Raji (cell line): ENCODE data around the gene RAB11FIP5.

Source experiments
- POLR2A ChIP-seq: IDR thresholded peaks from 2 replicates; pipeline ENCODE4 v1.6.1; 2011; ENCODE audit warnings: low read depth, low read length, control low read depth; ENCODE audit not compliant: insufficient read depth

Gene RAB11FIP5

DNA sequence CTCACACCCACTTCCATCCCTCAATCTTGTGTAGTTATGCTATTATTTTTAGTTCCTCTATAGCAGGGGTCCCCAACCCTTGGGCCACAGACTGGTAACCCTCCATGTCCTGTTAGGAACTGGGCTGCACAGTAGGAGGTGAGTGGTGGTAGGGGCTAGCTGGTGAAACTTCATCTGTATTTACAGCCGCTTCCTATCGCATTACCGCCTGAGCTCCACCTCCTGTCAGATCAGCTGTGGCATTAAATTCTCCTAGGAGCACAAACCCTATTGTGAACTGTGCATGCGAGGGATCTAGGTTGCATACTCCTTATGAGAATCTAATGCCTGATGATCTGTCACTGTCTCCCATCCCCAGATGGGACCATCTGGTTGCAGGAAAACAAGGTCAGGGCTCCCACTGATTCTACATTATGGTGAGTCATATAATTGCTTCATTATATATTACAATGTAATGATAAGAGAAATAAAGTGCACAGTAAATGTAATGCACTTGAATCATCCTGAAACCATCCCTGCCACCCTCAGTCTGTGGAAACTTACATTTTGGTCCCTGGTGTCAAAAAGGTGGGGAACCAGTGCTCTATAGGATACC, 1.6 kb upstream of the RAB11FIP5 start:
- no peak for TF ChIP-seq POLR2A

DNA sequence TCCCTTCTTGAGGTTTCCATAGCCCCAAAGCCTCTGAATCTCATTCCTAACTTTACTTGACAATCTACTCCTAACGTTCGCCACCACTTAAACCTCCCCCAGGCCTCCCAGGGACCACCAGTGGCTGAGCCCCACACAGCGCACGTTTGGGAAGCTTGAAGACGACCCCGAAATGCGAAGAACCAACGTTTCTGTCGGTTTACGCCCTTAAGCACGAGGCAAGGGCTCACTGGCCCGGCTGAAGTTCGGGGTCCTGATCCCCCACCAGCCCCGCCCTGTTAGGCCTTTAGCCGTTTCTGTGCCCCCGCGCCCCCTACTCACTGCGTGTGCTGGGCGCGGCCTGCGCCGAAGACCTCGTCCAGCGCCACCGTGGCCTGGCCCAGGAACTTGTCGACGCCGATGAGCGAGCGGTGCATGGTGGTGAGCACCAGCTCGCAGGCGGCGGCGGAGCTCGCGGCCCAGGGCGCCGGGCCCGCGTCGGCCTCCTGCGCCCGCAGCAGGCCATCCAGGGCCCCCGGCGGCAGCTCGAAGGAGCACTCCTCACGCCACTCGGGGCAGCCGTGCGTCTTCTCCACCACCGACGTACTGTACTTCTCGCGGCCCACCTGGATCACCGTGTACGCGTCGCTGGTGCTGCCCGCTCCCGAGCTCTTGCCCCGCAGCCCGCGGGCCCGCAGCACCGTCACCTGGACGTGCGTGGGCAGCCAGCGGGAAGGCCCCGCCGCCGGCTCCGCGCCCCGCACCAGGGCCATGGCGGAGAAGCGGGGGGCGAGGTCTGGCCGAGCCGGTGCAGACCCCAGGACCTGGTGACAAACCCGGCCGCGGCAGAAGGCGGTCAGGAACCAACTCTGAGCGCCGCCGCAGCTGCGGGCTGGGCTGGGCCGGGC, 479 bp downstream of the RAB11FIP5 start:
- no peak for TF ChIP-seq POLR2A

DNA sequence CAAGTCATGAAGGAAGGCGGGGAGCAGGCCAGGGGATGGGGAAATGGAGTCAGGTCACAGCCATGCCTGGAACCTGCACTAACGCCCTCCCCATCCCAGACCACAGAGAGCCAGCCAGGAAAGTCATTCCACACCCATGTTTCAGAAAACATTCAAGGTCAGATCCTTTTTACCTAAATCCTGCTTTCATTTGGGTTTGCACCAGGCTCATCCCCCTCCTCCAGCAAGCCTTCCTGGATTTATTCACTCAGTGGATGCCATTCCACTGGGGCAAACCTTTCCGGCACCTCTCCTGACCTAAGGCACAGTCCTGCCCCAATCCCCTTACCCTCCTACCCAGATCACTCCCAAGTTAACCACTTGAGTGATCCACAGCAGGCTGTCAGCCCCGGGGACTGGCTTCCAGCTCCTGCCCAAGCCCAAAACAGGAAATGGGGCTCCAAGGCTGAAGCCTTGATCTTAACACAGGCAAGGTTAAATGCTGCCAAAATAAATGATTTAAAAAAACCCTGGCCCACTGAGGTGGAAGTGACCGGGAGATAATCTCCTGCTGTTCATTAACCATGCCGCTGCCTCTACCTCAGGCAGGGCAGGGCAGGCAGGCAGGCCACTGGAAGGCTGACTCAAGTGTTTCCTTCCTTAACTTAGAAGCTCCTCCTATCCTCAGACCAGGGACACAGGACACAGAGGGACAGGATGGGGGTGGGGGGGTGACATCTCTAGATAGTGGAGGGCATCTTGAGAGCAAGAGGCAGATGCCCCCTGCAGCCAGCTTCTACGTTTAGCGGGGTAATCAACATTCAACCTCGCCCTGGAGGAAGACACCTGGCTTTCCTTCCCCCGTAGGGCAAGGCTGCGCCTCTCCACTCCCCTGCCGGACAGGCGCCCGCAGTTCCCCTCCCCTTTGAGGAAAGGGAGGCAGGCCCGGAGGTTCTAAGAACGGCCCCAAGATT, 1.4 kb downstream of the RAB11FIP5 start:
- TF ChIP-seq POLR2A = no peak

DNA sequence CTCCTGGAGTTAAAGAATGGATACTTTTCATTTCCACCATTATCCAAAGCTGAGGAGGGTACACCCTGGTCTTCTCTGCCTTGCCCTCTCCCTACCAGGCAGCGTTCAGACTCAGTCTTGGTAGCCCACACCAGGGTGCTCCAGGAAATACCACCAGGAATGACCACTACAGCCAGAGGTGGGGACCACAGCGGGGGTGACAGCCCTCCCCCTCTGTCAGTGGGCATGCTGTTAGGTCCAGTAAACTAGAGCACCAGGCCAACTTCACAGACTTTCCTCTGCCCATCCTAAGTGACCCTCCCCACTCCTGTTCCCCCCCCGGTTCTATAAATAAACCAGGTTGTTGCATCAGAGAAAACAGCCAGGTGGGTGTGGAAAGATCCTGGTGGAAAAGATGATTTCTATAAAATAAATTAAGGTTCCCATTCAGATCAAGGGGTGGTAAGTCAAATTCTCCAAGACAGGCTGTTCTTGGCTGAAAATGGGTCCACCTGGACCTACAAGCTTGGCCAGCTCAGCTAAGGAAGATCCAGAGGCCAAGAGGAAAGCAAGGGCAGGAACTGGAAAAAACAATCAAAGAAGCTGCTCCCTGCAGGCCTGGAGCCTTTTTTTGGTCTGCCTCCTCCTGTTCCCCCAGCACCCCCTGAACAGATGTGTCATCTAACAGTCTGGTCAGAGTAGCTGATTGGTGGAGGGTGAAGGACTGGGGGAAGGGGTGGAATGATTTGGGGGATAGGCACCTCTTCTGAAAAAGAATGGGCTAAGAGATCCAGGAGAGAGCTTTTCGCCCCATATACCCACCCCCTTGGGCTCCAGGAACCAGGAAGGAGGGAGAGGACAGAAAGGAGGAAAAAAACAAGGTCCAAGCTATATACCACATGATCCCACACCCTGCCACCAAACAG, 2.3 kb downstream of the RAB11FIP5 start:
- no peak for TF ChIP-seq POLR2A

DNA sequence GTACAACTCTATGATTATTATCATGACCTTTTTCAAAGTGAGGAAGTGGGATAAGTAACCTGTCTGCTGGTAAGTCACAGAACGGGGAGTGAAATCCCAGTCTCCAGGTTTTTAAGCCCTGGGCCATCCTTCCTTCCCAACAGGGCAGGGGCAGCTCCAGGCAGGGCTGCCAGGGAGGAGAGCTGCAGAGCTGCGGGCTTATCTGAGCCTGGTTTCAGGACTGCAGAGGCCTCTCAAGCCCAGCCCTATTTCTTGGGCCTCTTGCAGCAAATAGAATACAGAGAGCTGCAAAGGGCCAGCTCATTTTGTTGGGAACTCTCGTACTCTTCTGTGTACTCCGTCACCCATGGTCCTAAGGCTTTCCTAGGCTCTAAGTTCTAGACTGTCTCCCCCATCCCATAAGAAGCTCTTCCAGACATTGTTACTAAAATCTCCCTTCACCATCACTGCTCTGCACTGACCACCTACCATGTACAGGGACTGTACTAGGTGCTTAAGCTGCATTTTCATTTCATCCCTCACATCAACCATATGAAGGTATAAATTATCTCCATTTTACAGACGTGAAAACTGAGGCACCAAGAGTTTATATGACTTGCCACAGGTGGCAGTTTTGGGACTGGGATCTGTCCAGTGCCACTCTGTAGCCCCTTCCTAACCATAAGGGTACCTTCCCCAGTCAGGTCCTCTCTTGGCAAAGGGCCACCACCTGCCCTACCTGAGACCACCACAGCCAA, 3.1 kb downstream of the RAB11FIP5 start:
- no peak for TF ChIP-seq POLR2A

DNA sequence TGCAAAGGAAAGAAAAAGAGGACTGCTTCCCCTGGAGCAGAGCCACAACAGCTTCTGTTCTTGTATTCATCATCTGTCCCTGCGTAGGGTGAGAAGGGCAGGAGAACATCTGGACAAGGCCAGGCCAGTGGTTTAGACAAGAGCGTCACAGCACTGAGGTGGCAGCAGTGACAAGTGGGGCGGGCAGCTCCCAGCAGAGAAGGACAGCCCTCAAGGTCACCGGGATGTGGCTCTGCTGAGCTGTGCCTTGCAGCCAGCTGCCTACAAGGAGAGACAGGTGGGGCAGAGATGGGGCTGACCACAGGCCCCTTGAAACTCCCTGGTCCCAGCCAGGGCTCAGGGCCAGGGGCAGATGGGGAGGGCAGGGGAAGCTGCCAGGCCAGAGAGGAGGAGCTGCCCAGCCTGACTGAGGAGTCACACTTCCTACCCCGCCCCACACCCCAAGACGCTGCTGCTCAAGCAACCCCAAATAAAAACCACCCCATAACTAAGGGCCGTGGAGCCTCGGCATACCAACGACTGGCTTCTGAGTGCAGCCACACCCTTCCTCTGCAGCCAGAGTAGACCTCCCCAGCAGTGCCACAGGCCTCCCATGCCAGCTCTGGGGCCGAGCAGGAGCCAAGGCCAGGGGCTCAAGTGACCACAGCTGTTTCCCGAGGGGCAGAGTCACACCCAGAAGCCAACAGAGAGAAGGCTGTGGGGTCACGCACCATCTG, 5.4 kb downstream of the RAB11FIP5 start:
- no peak for TF ChIP-seq POLR2A

DNA sequence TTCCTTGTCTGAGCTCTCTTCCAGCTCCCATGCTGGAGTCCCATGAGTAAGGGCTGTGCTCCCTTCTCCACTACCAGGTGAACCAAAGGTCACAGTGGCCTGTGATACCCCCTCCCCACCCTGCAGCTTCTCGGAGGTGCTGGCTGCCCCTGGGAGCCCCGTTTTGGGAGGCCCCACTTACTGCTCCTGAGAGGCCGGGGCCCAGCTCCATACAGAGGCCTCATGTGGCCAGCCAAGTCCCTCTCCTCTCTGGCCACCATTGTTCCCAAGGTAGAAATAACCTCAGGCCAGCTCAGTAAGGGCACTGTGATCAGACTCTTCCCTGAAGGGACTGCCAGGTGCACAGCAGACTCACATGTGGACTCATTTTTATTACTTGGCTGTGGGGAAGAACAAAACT, 6.0 kb downstream of the RAB11FIP5 start:
- no peak for TF ChIP-seq POLR2A

DNA sequence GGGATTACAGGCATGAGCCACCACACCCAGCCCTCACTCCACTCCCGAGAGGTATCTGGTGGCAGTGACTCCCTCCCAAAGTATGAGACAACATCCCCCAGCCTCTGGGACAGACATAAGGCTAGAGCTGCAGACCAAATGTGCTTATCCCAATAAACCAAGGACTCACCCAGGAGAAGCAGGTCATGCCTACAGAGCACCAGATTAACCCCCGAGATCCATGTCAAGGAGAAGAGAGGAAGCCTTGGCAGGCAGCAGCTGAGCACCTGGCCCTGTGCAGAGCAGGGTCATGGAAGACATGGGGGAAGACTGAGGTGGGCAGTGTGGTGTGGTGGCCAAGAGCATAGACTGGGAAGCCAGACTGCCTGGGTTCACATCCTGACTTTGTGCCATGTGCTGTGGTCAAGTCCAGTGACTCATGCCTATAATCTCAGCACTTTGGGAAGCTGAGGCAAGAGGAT, 7.2 kb downstream of the RAB11FIP5 start:
- no peak for TF ChIP-seq POLR2A

DNA sequence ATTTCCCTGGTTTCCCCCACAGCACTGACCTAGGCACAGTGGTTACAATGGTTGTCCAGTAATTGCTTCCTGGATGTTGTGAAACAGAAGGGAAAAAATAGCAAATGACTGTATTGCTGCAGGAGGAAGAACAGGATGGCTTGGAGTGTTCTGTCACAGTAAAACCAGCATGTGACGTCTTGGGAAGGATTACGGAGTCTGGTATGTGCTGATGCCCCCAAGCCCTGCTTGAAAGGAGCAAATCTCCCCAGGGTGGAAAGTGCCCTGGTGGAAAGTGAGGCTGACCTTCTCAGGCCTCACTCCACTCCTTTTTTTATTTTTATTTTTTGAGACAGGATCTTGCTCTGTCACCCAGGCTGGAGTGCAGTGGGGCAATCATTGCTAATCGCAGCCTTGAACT, 7.8 kb downstream of the RAB11FIP5 start:
- TF ChIP-seq POLR2A = no peak

DNA sequence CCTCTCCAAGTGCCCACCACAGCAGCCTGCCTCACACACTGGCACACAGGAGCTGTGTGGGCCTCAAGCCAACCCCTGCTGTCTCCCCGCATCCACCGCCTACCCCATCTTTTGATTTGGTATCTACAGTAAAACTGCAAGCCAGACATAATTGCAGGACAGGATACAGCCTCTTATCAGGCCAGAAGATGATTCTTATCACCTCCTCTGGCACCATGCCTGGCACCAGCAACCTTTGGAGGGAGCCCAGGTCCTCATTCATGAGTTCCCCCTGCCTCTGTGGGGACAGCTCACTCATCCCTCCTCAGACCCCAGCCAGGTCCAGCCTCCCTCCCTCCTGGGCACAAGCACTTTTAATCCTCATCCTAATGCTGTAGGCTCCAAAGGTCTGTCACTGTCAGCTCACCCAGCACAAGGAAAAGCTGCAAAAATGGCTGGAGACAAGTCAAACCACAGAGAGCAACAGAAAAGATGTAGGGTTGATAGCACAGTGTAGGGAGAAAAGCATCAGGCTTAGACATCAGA, 9.7 kb downstream of the RAB11FIP5 start:
- no peak for TF ChIP-seq POLR2A

DNA sequence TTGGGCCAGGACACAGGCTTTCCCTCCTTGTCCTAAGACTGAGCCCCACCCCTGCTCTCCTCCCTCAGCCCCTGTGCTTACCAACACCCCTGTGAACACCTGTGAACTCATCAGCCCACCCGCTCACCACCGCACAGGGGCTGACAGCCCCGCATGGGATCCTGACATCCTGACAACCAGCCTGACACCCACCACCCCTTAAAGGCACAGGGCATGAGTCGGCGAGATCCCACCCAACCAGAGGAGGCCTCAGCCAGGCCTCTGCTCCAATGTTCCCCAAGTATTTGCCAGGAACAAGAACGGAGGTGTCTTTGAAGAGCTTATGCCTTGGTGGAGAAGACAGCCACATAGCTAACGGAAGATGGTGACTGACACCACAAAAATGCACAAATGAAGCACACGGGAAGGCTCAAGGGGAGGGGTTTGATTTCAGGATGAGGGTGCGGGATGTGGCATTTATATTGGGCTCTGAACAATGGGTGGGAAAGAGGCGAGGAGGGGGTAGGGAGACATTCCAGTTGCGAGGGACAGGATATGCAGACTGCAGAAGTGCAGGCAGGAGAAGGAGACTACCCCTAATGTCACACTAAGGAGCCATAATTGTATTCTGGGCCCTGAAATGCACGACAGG, 11.0 kb downstream of the RAB11FIP5 start:
- TF ChIP-seq POLR2A = no peak

DNA sequence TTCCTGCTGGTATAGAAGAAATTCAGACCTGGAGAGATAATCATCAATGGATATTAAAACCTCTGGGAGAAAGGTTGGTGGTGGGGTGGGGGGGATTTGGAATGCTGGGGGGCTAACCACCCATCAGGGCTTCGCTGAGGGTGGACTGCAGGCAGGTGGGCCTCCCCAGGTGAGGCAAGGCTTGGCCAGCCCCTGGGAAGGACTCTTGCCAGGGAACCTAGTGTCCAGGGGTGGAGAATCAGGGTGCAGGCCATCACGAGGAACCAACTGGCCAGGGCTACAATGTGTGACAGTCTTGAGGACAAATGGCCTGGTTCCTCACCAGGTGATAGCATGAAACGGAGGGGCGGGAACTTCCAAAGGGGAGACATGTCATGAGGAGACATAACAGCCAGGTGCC, 11.8 kb downstream of the RAB11FIP5 start:
- TF ChIP-seq POLR2A = no peak
